Stimulated activated CD8-positive, alpha-beta memory T cell treated with anti-CD3 and anti-CD28 coated beads, Interleukin-12 subunit alpha, Interleukin-12 subunit beta, amount 100 ng/mL, for 24 hours (primary cell): ENCODE measurements around the gene CEP112.
"Not testable (repeated sequence)": the region's sequence is repeated elsewhere in the genome, so short reads cannot be mapped to it uniquely, and the experiment has no call there.

Experiments used
- DNase-seq: peaks from one replicate; pipeline ENCODE4 v3.0.0-alpha.2; 2020; ENCODE audit errors: extremely low read depth

The CEP112 gene

DNA sequence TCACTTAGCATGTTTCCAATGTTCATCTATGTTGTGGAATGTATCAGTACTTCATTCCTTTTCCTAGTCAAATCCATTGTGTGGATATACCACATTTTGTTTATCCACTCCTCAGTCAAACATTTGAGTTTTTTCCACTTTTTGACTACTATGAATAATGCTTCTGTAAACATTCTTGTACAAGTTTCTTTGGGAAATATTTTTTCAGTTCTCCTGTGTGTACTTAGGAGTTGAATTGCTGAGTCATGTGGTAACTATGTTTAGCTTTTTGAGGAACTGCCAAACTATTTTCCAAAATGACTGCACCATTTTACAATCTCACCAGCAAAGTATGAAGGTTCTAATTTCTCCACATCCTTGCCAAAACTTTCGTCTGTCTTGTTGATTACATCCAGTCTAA is 406.8 kb downstream of the CEP112 start:
- no peak for DNase-seq

DNA sequence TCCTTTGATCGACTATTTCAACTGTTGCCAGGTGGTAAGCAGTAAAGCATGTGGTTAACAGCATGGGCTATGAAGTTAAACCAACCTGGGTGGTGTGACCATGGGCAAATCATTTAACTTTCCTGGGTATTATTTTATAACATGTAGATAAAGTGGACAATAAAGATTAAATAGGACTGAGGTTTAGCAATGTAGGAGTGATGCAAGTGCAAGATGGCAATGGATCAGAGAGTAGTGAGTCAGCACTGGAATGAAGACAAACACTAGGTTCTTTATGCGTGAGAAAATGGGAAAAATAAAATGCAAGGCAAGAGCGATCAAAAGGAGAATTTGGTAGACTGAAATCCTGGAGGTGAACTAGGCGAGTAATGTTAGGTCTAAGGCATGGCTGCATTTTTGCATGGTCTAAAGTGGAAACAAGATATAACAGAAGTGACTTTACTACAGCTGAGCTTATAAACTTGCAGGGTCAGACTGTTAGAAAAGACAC is 408.0 kb downstream of the CEP112 start:
- no peak for DNase-seq

DNA sequence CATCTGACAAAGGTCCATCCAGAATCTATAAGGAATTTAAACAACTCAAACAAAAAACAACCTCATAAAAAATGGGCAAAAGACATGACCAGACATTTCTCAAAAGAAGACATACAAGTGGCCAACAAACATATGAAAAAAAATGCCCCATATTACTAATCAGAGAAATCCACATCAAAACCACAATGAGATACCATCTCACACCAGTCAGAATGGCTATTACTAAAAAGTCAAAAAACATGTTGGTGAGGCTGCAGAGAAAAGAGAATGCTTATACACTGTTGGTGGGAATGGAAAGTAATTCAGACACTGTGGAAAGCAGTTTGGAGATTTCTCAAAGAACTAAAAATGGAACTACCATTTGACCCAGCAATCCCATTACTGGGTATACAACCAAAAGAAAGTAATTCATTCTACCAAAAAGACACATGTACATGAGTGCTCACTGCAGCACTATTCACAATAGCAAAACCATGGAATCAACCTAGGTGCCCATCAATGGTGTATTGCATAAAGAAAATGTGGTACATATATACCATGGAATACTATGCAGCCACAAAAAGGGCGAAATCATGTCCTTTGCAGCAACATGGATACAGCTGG is 409.7 kb downstream of the CEP112 start:
- DNase-seq, result not testable (repeated sequence)

DNA sequence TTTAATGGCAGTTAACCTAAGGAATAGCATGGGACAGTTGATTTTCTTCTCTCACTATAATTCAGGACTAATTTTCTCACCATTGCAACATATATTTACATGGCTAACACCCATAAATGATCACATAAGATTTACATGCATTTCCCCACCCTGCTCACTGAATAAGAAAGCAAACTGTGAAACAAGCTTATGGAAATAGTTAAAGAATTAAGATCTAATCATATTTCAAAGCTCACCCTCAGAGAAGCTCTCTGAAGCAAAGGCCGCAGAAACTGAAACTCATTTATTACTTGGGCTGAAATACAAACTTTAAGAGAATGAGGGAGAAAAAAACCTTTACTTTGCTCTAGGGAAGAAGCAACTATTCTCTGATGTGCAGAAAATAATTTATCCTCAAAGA is 411.8 kb downstream of the CEP112 start:
- DNase-seq, result no peak

DNA sequence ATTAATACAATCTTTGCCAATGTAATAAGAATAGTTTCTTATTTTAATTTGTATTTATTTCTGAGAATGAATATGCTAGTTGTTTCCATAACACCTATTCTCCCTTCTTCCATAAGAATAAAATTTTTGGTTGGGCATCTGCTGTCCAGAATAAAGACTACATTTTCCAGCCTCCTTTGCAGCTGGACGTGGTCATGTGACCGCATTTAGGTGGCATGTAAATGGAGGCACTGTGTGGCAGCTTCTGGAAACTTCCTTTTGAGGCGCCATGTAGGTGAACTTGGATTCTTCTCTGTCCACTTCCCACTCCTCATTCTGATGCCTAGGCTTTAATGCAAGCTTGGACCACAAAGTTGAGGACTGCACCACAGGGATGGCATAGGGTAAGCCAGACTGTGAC is 415.0 kb downstream of the CEP112 start:
- no peak for DNase-seq

DNA sequence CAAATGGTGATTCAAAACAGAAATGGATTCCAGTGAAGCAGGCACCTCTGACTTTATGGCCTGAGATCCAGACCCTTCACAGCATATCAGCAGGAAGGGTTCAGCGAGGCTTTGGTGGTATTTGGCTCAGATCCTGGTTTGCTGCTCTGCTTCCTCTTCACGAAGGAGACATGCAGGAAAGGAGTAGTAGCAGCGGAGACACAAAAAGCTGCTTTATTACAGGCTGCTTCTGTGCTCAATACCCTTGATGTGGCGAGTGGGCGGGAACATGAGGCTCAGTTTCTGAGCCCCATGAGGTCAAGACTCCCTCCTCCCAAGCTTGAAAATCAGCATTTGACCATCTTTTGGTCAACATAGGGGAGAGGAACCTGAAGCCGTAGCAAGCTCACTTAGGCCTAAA is 417.1 kb downstream of the CEP112 start:
- no peak for DNase-seq

DNA sequence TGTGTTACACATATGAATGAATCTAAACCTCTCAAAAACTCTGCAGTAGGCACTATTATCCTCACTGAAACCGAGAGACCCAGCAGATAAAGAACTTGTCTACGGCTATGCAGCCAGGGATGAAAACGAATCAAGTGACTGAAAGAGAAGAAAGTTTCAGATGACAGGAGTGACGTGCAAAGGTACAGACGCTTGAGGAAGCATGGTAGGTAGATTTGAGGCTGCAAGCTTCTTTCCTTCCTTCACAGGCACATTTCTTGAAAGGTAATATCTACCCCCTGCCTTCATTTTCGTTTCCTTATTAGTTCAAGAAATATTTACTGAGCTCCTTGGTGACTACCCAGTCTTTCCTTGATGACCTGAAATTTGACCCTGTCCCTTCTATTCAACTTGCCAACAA is 418.9 kb downstream of the CEP112 start:
- DNase-seq, result no peak

DNA sequence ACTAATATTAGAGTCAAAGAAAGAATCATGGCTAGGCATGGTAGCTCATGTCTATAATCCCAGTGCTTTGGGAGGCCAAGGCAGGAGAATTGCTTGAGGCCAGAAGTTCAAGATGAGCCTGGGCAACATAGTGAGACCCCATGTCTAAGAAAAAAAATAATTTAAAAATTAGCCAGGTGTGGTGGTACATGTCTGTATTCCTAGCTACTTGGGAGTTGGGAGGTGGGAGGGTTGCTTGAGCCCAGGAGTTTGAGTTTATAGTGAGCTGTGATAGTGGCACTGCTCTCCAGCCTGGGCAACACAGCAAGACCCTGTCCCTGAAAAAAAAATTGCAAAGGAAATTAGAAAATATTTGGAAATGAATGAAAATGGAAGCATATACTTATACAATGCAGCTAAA is 420.2 kb downstream of the CEP112 start:
- no peak for DNase-seq

DNA sequence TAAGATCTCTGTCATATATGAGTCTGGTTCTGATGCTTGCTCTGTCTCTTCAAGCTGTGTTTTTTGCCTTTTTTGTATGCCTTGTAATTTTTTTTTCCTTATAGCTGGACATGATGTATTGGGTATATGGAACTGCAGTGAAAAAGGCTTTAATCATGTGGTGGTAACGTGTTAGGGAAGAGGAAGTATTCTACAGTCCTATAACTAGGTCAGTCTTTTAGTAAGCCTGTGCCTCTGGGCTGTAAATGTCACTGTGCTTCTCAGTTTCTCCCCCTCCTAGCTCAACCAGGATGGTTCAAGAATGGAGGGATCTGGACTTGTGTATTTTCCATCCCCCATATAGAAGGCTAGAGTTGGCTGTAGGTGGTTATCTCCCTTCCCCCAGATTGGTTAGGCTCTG is 428.1 kb downstream of the CEP112 start:
- DNase-seq, result no peak

DNA sequence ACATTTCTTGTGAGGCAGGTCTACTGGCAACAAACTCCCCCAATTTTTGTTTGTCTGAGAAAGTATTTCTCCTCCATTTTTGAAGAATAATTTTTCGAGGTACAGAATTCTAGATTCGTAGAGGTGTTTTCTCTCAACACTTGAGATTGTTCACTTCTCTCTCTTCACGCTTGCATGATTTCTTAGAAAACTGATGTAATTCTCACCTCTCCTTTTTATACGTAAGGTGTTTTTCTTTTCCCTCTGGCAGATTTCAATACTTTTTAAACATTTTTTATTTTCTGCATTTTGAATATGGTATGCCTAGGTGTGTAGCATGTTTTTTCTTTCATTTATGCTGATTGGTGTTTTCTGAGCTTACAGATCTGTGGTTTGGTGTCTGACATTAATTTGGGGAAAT is 429.0 kb downstream of the CEP112 start:
- no peak for DNase-seq

DNA sequence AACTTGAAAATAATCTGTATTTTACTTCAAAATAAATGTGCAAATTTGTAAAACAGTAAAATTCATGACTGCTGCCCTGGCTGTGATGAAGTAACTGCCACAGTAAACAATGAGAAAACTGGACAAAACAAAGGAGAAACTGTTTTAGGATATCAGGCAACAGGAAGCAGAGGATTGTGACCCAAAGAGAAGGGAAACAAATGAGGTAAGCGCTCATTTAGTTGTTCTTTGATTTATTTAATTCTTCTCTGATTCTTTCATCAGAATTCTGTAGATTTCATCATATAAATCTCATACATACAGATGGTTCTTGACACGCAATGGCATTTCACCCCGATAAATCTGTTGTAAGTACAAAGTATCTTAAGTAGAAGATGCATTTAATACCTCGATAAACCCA is 432.4 kb downstream of the CEP112 start:
- DNase-seq, result no peak

DNA sequence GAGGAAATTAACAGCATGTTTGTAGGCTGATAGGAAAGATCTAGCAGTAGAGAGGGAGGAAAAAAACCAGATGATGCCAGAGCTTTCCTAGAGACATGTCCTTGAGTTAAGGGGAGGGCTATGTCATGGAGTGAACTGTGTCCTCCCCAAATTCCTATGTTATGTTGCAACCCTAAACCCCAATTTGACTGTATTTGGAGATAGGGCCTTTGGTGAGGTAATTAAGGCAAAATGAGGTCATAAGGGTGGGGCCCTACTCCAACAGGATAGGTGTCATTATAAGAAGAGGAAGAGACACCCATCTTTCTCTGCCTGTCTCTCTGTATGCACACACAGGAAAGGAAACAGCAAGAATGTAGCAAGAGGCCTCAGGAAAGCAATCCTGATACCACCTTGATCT is 435.2 kb downstream of the CEP112 start:
- DNase-seq, result no peak

DNA sequence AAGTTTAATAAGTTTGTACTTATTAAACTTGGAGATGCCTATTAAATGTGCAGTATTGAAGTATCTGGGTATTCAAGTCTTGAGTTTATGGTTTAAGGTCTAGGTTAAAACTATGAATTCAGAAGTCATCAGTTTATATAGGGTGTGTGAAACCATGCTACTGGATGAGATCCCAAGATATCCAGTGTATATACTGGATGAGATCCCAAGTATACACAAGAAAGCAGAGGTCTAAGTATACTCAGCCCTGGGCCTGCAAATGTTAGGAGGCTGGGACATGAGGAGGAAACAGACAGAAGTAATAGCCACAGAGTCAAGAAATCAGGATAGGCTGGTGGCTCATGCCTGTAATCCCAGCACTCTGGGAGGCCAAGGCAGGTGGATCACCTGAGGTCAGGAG is 436.1 kb downstream of the CEP112 start:
- no peak for DNase-seq

DNA sequence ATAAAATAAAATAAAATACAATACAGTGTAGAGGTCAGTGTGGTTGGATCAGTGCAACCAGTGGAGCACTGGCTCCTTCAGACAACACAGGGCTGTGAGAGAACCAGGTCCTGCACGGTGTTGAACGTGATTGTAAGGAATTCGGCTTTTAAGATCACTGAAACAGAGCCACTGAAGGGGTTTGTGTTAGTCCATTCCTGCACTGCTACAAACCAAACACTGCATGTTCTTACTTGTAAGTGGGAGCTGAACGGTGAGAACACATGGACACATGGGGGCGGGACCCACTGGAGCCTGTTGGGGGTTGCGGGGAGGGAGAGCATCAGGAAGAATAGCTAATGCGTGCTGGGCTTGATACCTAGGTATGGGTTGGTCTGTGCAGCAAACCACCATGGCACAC is 437.3 kb downstream of the CEP112 start:
- no peak for DNase-seq

DNA sequence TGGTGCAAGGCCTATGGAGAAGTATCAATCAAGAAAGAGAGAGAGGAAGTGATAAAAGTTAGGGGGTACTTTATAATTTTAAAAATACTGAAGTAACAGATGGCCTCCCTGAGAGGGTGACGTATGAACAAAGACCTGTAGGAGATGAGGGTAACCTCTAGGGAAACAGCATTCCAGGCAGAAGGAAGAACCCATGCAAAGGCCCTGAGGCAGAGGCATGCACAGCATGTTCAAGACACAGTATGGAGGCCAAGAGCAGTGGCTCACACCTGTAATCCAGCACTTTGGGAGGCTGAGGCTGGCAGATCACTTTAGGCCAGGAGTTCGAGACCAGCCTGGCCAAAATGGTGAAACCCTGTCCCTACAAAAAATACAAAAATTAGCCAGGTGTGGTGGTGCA is 437.9 kb downstream of the CEP112 start:
- no peak for DNase-seq

DNA sequence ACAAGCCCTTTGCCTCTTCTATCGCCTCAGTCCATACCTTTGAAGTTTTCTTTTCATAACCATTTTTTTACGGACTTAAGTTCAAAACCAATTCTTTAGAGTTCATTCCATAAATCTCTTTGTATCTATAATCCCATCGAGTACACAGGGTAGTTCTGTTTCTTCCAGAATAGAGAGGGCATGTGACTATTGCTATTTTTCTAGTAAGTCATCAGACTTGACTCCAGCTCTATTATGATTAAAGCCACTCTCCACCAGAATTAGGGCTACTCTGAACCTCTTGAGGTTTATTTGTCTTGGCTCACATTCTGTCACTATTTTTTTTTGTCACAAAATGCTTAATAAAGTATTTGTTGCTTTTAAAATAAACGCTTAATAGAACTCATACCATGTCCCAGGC is 438.6 kb downstream of the CEP112 start:
- DNase-seq, result no peak

DNA sequence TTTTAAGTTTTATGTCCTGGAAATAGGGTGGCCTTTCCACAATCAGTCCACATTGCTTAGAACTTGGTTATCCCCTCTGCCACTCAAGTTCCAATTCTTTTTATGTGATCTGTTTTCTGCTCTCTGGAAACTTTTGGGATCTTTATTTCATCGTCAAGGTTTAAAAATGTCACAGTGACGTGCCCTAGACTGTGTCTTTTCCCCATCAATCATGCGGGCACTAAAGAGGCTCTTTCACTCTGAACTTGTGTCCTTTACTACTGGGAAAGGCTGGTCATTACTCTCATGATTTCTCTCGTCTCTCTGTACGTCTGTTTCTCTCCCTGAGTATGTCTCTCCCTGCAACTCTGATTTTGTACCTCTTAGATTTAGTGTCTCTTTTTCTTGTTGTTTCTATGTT is 440.7 kb downstream of the CEP112 start:
- DNase-seq, result no peak

DNA sequence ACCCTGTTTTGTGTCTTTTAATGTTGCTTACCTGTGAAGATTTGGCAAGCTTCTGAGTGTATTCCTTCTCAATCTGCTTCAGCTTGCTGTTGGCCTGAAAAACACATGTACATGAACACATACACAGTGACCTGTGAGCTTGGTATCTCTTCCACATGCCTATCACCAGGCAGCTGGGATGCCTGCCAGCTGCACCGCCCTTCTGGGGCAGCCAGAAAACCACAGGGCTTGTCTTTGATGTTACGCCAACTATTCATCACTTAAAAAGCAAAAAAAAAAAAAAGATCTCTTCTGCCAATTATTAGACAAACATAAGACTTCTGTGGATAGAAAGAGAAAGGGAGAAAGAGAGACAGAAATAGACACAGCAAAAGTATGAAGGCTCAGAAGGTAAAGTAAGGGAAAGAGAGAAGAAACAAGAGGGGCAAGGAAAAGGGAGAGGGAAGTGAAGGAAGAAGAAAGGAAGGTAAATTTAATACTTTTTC is 441.3 kb downstream of the CEP112 start:
- no peak for DNase-seq

DNA sequence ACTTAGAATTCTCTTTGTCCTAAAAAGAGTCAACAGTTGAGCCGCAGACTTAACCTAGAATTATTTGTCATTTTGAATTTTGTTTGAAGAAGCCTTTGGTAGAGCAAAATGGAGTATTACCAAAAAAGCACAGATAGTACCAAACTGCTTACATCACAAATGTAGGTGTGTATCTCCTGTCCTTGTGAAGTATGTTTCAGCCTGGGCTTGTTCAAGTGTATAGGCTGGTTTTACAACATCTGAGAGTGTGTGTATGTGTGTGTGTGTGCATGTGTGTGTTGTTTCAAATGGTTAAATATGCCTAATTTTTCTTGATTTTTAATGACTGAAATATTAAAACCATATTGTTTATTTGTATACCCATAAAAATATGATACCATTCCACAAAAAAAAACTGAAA is 441.8 kb downstream of the CEP112 start:
- DNase-seq, result no peak

DNA sequence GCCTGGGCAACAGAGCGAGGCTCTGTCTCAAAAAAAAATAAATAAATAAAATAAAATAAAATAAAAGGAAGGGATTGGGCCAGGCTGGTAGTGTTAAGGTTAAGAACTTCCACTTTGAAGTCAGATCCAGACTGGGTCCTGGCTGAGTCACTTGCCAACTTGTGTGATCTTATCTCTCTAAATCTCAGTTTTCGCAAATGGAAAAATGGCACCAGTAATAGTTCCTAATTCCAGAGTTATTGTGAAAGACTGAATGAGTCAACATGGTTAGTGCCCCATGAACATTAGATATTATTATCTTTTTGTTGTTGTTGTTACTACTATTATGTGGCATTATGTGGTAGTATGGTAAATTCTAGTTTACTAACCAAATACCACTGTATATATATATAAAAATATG is 442.5 kb downstream of the CEP112 start:
- DNase-seq, result no peak

DNA sequence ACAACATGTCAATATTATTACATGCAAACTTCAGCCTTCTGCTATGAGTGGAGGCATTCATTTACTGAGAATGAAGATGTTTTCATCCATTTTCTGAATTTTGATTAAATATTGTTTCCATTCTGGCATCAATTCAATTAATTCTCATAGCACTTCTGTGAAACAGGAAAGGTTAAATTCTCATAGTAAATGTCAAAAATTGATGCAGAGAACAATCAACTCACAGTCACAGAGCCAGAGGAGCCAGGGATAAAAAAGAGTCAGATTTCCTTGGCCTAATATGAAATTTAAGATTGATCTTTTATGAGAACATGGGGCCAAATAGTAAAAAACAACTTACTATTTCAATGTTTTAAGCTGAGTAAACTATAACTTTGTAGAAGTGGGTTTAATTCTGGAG is 446.7 kb downstream of the CEP112 start:
- no peak for DNase-seq

DNA sequence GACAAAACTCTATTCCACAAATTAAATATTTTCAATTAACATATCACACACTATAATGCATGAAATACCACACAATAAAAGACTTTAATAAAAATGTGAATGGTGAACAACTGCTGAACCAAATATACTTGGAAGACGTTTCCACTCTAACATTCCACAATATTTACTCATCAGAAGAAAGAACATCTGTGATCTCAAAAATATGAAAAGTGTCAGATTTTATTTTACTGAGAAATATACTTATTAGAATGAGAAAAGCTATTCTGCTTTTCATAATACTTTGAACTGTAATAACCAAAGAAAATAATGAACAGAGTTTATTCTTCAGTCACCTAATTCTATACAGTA is 448.7 kb downstream of the CEP112 start:
- no peak for DNase-seq

DNA sequence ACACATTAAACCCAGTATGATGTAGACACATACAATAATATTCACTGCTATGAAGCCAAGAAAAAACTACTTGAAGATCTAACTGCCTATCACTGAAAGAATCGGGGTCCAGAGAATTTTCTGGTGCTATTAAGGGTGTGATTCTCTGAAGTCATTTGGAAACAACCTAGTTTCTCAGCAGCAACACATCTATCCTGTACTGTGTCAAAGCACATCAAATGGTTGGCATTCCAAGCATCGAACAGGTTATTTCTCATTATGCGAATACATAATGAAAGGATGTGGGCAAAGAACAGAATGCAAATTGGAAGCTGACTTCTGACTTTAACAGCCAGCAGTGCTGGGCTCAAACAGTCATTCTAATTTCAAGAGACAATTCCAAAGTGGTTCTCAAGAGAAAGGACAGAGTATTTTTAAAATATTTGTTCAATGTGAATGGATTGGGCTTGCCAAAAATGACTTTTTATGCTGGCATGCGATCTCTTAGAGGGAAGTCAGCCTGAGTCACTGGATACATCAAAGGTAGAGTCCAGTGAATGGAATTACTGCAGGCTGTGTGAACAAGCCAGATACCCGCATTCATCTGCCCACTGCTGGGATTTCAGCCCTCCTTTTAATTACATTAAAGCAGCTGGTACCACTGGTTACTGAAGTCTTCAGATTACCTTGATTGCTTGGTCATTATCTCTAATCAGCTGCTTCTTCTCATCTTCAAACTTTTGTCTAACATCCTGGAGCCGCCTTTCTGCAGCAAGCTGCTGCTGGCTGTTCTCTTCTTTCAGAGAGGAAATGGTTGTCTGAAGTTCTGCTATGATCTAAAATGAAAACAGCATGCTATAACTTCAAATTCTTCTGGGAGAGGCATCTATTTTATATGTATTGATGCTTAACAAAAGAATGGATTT is 449.3 kb downstream of the CEP112 start:
- no peak for DNase-seq
